CD4-positive, CD25-positive, alpha-beta regulatory T cell (primary cell): ENCODE results near the gene RTEL1. TPM values are rescaled to one million over a fixed set of nuclear protein-coding genes. Genes with fewer than 3 reads are reported as not detected.

ENCODE experiments used
- ATAC-seq, 2 donors: fragments of 150-1000 bp; cut with Tn5 transposase; one replicate each; pipeline ENCODE4 v1.10.0; 2021; ENCODE audit warnings: low read depth in 2 of 2, moderate number of reproducible peaks in 2 of 2, moderate library complexity in 1 of 2
- DNase-seq, 3 donors: peaks; one replicate each; pipeline versions ENCODE4 v3.0.0 to v3.0.0-alpha.2; 2012 to 2022; ENCODE audit warnings: mixed read lengths in 1 of 3
- H3K27ac ChIP-seq: one replicate; pipeline ENCODE4 v1.7.0; 2013; ENCODE audit warnings: mild to moderate bottlenecking, low read length; ENCODE audit not compliant: insufficient read depth, poor library complexity, severe bottlenecking
- H3K27me3 ChIP-seq: one replicate; pipeline ENCODE4 v1.7.0; 2013; ENCODE audit warnings: low read length; ENCODE audit not compliant: control insufficient read depth, insufficient read depth
- H3K36me3 ChIP-seq: one replicate; pipeline ENCODE4 v1.7.0; 2013; ENCODE audit warnings: mild to moderate bottlenecking, low read length, moderate library complexity; ENCODE audit not compliant: control insufficient read depth, insufficient read depth
- H3K4me1 ChIP-seq: 2 replicates; pipeline ENCODE4 v1.7.0; 2013; ENCODE audit warnings: mild to moderate bottlenecking, low read length; ENCODE audit not compliant: insufficient read depth, control insufficient read depth, poor library complexity, severe bottlenecking
- H3K4me3 ChIP-seq: one replicate; pipeline ENCODE4 v1.7.0; 2013; ENCODE audit warnings: low read depth, mild to moderate bottlenecking, low read length, moderate library complexity
- H3K9me3 ChIP-seq, 2 experiments: 1 replicate in 1 of 2; 2 replicates in 1 of 2; pipeline ENCODE4 v1.7.0; 2013; ENCODE audit warnings: low read length in 2 of 2, mild to moderate bottlenecking in 1 of 2, moderate library complexity in 1 of 2; ENCODE audit not compliant: control insufficient read depth in 2 of 2
- H3K27ac Mint-ChIP-seq, 3 donors: one replicate each; pipeline ENCODE4 v1.8.0; 2020 to 2022; ENCODE audit warnings: mild to moderate bottlenecking in 3 of 3, mixed read lengths in 3 of 3, moderate library complexity in 2 of 3
- H3K27me3 Mint-ChIP-seq: one replicate; pipeline ENCODE4 v1.8.0; 2022; ENCODE audit warnings: mild to moderate bottlenecking, mixed read lengths
- H3K36me3 Mint-ChIP-seq: one replicate; pipeline ENCODE4 v1.8.0; 2020; ENCODE audit warnings: mixed read lengths
- H3K4me1 Mint-ChIP-seq, 4 donors: one replicate each; pipeline ENCODE4 v1.8.0; 2020 to 2022; ENCODE audit warnings: mixed read lengths in 4 of 4, mild to moderate bottlenecking in 1 of 4
- H3K4me3 Mint-ChIP-seq, 4 donors: one replicate each; pipeline ENCODE4 v1.8.0; 2020 to 2022; ENCODE audit warnings: mild to moderate bottlenecking in 4 of 4, mixed read lengths in 4 of 4, moderate library complexity in 3 of 4
- H3K9me3 Mint-ChIP-seq, 7 donors: one replicate each; pipeline ENCODE4 v1.8.0; 2020 to 2022; ENCODE audit warnings: mixed read lengths in 7 of 7, mild to moderate bottlenecking in 3 of 7, moderate library complexity in 2 of 7
- polyA plus RNA-seq, 4 donors: library from polyadenylated mRNA; unstranded; fragments of 300-500 nt; fragmentation: Illumina TruSeq; gene quantifications; one replicate each; pipeline ENCODE4 v1.2.3, GENCODE V29; 2021
- total RNA-seq: library from RNA; stranded (reverse); gene quantifications from one replicate; pipeline ENCODE4 v1.2.3, GENCODE V29; 2022

RTEL1 gene
- total and polyA plus RNA-seq, 5 donors from 2014 or later: 1.8 to 38.3 (median 2.8) TPM

DNA sequence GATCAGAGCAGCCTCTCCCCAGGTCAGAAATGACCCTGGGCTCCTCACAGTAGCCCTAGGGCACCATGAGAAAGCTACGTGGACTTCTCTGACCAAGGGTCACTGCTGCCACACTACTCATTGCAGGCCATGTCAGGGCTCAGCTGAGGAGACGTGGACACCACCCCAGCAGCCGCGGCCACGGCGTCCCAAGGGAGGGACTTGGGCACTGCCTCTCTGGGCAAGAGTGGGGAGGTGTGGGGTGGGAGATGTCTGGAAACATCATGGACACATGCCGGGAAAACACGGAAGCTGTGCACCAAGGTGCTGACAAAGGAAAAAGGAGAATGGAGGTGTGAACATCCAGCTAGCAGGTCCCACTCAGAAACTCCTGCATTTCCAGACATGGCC, 40.2 kb upstream of the RTEL1 start:
- Histone ChIP-seq H3K36me3 (peaks cover 39% of the 10 kb centered on the region), H3K27me3 (no peaks in the 10 kb centered on the region), H3K4me1 (no peaks in the 10 kb centered on the region), H3K27ac (no peak overlapping the region), H3K4me3 (no peak overlapping the region), H3K9me3 (no peaks in the 10 kb centered on the region)
- peak overlapping the region in 1 of 3 donors; percentile 49 for H3K27ac Mint-ChIP-seq
- no peaks in the 10 kb centered on the region for H3K27me3 Mint-ChIP-seq
- DNase-seq (no peak), ATAC-seq (no peak)
- H3K4me3 Mint-ChIP-seq: no peak overlapping the region
- H3K36me3 Mint-ChIP-seq: peaks cover 42% of the 10 kb centered on the region
- peaks cover 0 to 43% (median 11%) of the 10 kb centered on the region in 4 donors for H3K4me1 Mint-ChIP-seq
- H3K9me3 Mint-ChIP-seq: peaks cover 0 to 2% (median 0%) of the 10 kb centered on the region in 7 donors

GRCh38 chr20:63618291-63618980, 39.7 kb upstream of the RTEL1 start:
- H3K9me3 Mint-ChIP-seq: peaks cover 0 to 2% (median 0%) of the 10 kb centered on the region in 7 donors
- H3K9me3 ChIP-seq: no peaks in the 10 kb centered on the region
- peaks cover 0 to 40% (median 14%) of the 10 kb centered on the region in 4 donors for H3K4me1 Mint-ChIP-seq
- H3K4me3 ChIP-seq: no peak overlapping the region
- no peak overlapping the region for H3K27ac ChIP-seq
- no peak for DNase-seq
- H3K4me1 ChIP-seq: no peaks in the 10 kb centered on the region
- peak overlapping the region in 2 of 3 donors; percentile 49 to 51 for H3K27ac Mint-ChIP-seq
- no peak for ATAC-seq
- H3K36me3 Mint-ChIP-seq: peaks cover 43% of the 10 kb centered on the region
- no peaks in the 10 kb centered on the region for H3K27me3 Mint-ChIP-seq
- peaks cover 39% of the 10 kb centered on the region for H3K36me3 ChIP-seq
- no peaks in the 10 kb centered on the region for H3K27me3 ChIP-seq
- H3K4me3 Mint-ChIP-seq: no peak overlapping the region

DNA sequence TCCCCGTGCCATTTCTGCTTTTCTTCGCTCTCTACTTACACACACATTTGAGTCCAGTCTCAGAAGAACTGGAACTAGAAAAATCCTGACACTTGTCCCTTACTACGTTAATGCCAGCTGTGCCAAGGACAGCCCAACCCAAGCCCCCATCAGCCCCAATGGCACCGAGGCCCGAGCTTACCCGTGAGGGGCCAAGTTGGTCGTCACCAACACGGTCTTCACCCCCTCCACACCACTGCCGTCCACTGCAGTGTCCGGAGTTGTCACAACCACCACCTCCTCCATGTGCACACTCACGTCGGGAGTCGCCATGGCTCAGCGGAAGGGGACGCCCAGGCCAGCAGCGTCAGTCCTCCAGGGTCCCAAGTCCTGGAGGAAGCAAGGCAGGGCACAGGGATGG, 39.0 kb upstream of the RTEL1 start:
- Mint-ChIP-seq H3K4me1 (peaks cover 0 to 39% (median 13%) of the 10 kb centered on the region in 4 donors), H3K27me3 (no peaks in the 10 kb centered on the region), H3K36me3 (peaks cover 43% of the 10 kb centered on the region), H3K4me3 (no peak overlapping the region), H3K27ac (no peak overlapping the region), H3K9me3 (peaks cover 0 to 2% (median 0%) of the 10 kb centered on the region in 7 donors)
- Histone ChIP-seq H3K4me3 (no peak overlapping the region), H3K9me3 (no peaks in the 10 kb centered on the region), H3K36me3 (peaks cover 39% of the 10 kb centered on the region), H3K27ac (no peak overlapping the region), H3K4me1 (no peaks in the 10 kb centered on the region), H3K27me3 (no peaks in the 10 kb centered on the region)
- DNase-seq: no peak
- no peak for ATAC-seq

- Histone ChIP-seq H3K27me3 (no peaks in the 10 kb centered on the region), H3K4me1 (no peaks in the 10 kb centered on the region), H3K9me3 (no peaks in the 10 kb centered on the region), H3K36me3 (peaks cover 39% of the 10 kb centered on the region), H3K4me3 (no peak overlapping the region), H3K27ac (no peak overlapping the region)
- peaks cover 45% of the 10 kb centered on the region for H3K36me3 Mint-ChIP-seq
- peaks cover 0 to 2% (median 0%) of the 10 kb centered on the region in 7 donors for H3K9me3 Mint-ChIP-seq
- peaks cover 0 to 38% (median 16%) of the 10 kb centered on the region in 4 donors for H3K4me1 Mint-ChIP-seq
- ATAC-seq (no peak), DNase-seq (no peak)
- no peaks in the 10 kb centered on the region for H3K27me3 Mint-ChIP-seq
- H3K27ac Mint-ChIP-seq: no peak overlapping the region
- no peak overlapping the region for H3K4me3 Mint-ChIP-seq
Measured at GRCh38 chr20:63619505-63619904, 38.6 kb upstream of the RTEL1 start.

GRCh38 chr20:63620991-63621390, 37.1 kb upstream of the RTEL1 start:
- H3K27ac Mint-ChIP-seq: peak overlapping the region in 2 of 3 donors; percentile 72 to 82
- no peak overlapping the region for H3K4me3 ChIP-seq
- peaks cover 0 to 48% (median 21%) of the 10 kb centered on the region in 4 donors for H3K4me1 Mint-ChIP-seq
- no peak overlapping the region for H3K27ac ChIP-seq
- no peaks in the 10 kb centered on the region for H3K27me3 ChIP-seq
- no peaks in the 10 kb centered on the region for H3K9me3 ChIP-seq
- H3K4me1 ChIP-seq: peaks cover 7% of the 10 kb centered on the region
- H3K4me3 Mint-ChIP-seq: peak overlapping the region in 3 of 4 donors; percentile 13 to 21 (median 19)
- ATAC-seq (no peak), DNase-seq (no peak)
- H3K36me3 ChIP-seq: peaks cover 31% of the 10 kb centered on the region
- H3K9me3 Mint-ChIP-seq: peaks cover 0 to 2% (median 0%) of the 10 kb centered on the region in 7 donors
- H3K36me3 Mint-ChIP-seq: peaks cover 34% of the 10 kb centered on the region
- H3K27me3 Mint-ChIP-seq: no peaks in the 10 kb centered on the region

DNA sequence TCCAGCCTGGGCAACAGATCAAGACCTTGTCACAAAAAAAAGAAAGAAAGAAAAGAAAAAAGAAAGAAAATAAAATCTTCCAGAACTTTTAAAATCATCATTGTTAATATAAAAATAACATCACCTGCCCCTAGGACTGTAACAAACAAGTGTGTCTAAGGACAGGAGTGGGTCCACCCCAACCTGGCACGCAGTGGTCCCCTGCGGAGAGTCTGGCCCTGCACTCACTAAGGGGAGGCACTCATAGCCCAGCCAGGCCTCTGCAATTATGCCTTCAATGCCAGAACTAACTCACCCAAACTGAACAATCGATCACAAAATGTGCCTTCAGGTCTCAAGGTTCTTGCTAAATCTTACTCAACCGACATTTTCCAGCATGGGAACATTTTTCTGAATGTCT, 36.0 kb upstream of the RTEL1 start:
- no peak overlapping the region for H3K27ac ChIP-seq
- ATAC-seq (no peak), DNase-seq (no peak)
- peak overlapping the region in 1 of 3 donors; percentile 71 for H3K27ac Mint-ChIP-seq
- H3K4me3 Mint-ChIP-seq: no peak overlapping the region
- no peak overlapping the region for H3K4me3 ChIP-seq
- peaks cover 23% of the 10 kb centered on the region for H3K36me3 ChIP-seq
- H3K9me3 Mint-ChIP-seq: peaks cover 0 to 2% (median 0%) of the 10 kb centered on the region in 7 donors
- no peaks in the 10 kb centered on the region for H3K27me3 Mint-ChIP-seq
- H3K9me3 ChIP-seq: no peaks in the 10 kb centered on the region
- H3K4me1 ChIP-seq: peaks cover 11% of the 10 kb centered on the region
- H3K27me3 ChIP-seq: no peaks in the 10 kb centered on the region
- H3K4me1 Mint-ChIP-seq: peaks cover 0 to 47% (median 21%) of the 10 kb centered on the region in 4 donors
- peaks cover 28% of the 10 kb centered on the region for H3K36me3 Mint-ChIP-seq

GRCh38 chr20:63622732-63623131, 35.4 kb upstream of the RTEL1 start:
- no peaks in the 10 kb centered on the region for H3K9me3 ChIP-seq
- H3K36me3 ChIP-seq: peaks cover 19% of the 10 kb centered on the region
- no peaks in the 10 kb centered on the region for H3K27me3 Mint-ChIP-seq
- no peak overlapping the region for H3K4me3 ChIP-seq
- H3K4me3 Mint-ChIP-seq: peak overlapping the region in 2 of 4 donors; percentile 0 to 24
- no peaks in the 10 kb centered on the region for H3K27me3 ChIP-seq
- ATAC-seq (no peak), DNase-seq (no peak)
- peaks cover 0 to 45% (median 21%) of the 10 kb centered on the region in 4 donors for H3K4me1 Mint-ChIP-seq
- peaks cover 11% of the 10 kb centered on the region for H3K4me1 ChIP-seq
- peaks cover 28% of the 10 kb centered on the region for H3K36me3 Mint-ChIP-seq
- H3K27ac ChIP-seq: no peak overlapping the region
- peak overlapping the region in 2 of 3 donors; percentile 27 to 71 for H3K27ac Mint-ChIP-seq
- peaks cover 0 to 2% (median 0%) of the 10 kb centered on the region in 7 donors for H3K9me3 Mint-ChIP-seq

DNA sequence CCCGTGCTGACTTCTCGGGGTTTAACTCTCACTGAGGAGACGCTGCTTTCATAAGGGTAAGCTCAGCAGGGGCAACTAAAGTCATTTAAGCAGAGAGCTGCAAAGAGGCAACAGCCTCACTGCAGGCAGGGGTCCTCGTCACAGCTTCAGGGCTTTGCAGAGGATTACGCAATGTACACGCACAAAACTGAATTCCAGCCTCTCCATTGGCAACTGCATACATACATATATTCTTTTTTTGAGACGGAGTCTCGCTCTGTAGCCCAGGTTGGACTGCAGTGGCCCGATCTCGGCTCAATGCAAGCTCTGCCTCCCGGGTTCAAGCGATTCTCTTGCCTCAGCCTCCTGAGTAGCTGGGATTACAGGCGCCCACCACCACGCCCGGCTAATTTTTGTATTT, 33.6 kb upstream of the RTEL1 start:
- ATAC-seq: no peak
- H3K27me3 Mint-ChIP-seq: no peaks in the 10 kb centered on the region
- Histone ChIP-seq H3K27me3 (no peaks in the 10 kb centered on the region), H3K9me3 (no peaks in the 10 kb centered on the region), H3K4me1 (peaks cover 27% of the 10 kb centered on the region), H3K36me3 (peaks cover 2% of the 10 kb centered on the region), H3K4me3 (no peak overlapping the region), H3K27ac (no peak overlapping the region)
- H3K27ac Mint-ChIP-seq: peak overlapping the region in 1 of 3 donors; percentile 88
- H3K4me1 Mint-ChIP-seq: peaks cover 0 to 52% (median 32%) of the 10 kb centered on the region in 4 donors
- DNase-seq: no peak
- peaks cover 27% of the 10 kb centered on the region for H3K36me3 Mint-ChIP-seq
- peak overlapping the region in 2 of 4 donors; percentile 21 to 75 for H3K4me3 Mint-ChIP-seq
- peaks cover 0 to 2% (median 0%) of the 10 kb centered on the region in 7 donors for H3K9me3 Mint-ChIP-seq
